Vagina (tissue), 2 donors: ENCODE measurements around the gene TPRG1L. TPM values are rescaled to one million over a fixed set of nuclear protein-coding genes. Genes with fewer than 3 reads are reported as not detected.

Experiments
- DNase-seq, 2 donors: peaks; one replicate each; pipeline ENCODE4 v3.0.0-alpha.2; 2017; ENCODE audit errors: extremely low spot score in 2 of 2
- H3K27ac ChIP-seq: fragments of 200-600 bp; sonication (generic); one replicate; pipeline ENCODE4 v1.5.1; 2019
- H3K27me3 ChIP-seq: fragments of 200-600 bp; sonication (generic); one replicate; pipeline ENCODE4 v1.5.1; 2019
- H3K36me3 ChIP-seq, 2 donors: fragments of 200-600 bp; sonication (generic); one replicate each; pipeline ENCODE4 v1.5.1; 2017 to 2019
- H3K4me1 ChIP-seq: fragments of 200-600 bp; sonication (generic); one replicate; pipeline ENCODE4 v1.5.1; 2019
- H3K4me3 ChIP-seq, 2 donors: fragments of 200-600 bp; sonication (generic); 1 replicate in 1 of 2; 2 replicates in 1 of 2; pipeline ENCODE4 v1.5.1; 2016 to 2019
- H3K9me3 ChIP-seq: fragments of 200-600 bp; sonication (generic); one replicate; pipeline ENCODE4 v1.5.1; 2019
- CTCF ChIP-seq, 3 experiments: fragments of 450-650 bp in 2 of 3; fragments of 200-600 bp in 1 of 3; sonication (generic) in 1 of 3; IDR thresholded peaks; one replicate each; pipeline ENCODE4 v1.5.1; 2017 to 2019; ENCODE audit warnings: antibody characterized with exemption in 3 of 3, mild to moderate bottlenecking in 2 of 3, moderate library complexity in 2 of 3
- POLR2A ChIP-seq, 2 donors: fragments of 450-650 bp; IDR thresholded peaks; one replicate each; pipeline ENCODE4 v1.6.1; 2017; ENCODE audit warnings: antibody characterized with exemption in 2 of 2, mild to moderate bottlenecking in 2 of 2, moderate library complexity in 2 of 2
- POLR2AphosphoS5 ChIP-seq, 2 donors: sonication (generic); formaldehyde crosslinking; IDR thresholded peaks; one replicate each; pipeline ENCODE4 v1.9.0; 2017; ENCODE audit warnings: antibody characterized with exemption in 2 of 2, mild to moderate bottlenecking in 2 of 2, low read depth in 1 of 2; ENCODE audit not compliant: insufficient read depth in 1 of 2
- intact Hi-C: fragments of 100-400 bp; cut with DNase I; formaldehyde crosslinking; loops from one replicate; pipeline ENCODE4 v1.15.1; 2023
- total RNA-seq: library from RNA; depleted of rRNA; stranded (reverse); fragments of >200 nt; gene quantifications from one replicate; pipeline ENCODE4 v1.2.3, GENCODE V29; 2016

TPRG1L gene
- total RNA-seq, 1 donor from 2014 or later: 44.9 TPM

GRCh38 chr1:3594706-3595377, 30.0 kb upstream of the TPRG1L start:
- Histone ChIP-seq H3K27ac (no peak overlapping the region), H3K4me1 (peaks cover 15% of the 10 kb centered on the region), H3K9me3 (no peaks in the 10 kb centered on the region), H3K36me3 (no peaks in the 10 kb centered on the region), H3K4me3 (no peak overlapping the region), H3K27me3 (no peaks in the 10 kb centered on the region)
- no peak for DNase-seq
- TF ChIP-seq POLR2A (IDR thresholded peaks at IDR 0.05) (no peak), CTCF (IDR thresholded peaks at IDR 0.05) (no peak), POLR2AphosphoS5 (IDR thresholded peaks at IDR 0.05; ENCODE audit: insufficient read depth in 1 of 2, low read depth in 1 of 2) (no peak)
- intact Hi-C loops: no loop called here

GRCh38 chr1:3595949-3596348, 28.9 kb upstream of the TPRG1L start:
- TF ChIP-seq POLR2A (IDR thresholded peaks at IDR 0.05) (no peak), CTCF (IDR thresholded peaks at IDR 0.05) (no peak), POLR2AphosphoS5 (IDR thresholded peaks at IDR 0.05; ENCODE audit: insufficient read depth in 1 of 2, low read depth in 1 of 2) (no peak)
- no peak overlapping the region for H3K27ac ChIP-seq
- peaks cover 15% of the 10 kb centered on the region for H3K4me1 ChIP-seq
- H3K27me3 ChIP-seq: no peaks in the 10 kb centered on the region
- H3K9me3 ChIP-seq: no peaks in the 10 kb centered on the region
- intact Hi-C loops: no loop called here
- no peak for DNase-seq
- no peaks in the 10 kb centered on the region for H3K36me3 ChIP-seq
- no peak overlapping the region for H3K4me3 ChIP-seq

- Histone ChIP-seq H3K27me3 (no peaks in the 10 kb centered on the region), H3K4me1 (peaks cover 15% of the 10 kb centered on the region), H3K4me3 (no peak overlapping the region), H3K36me3 (no peaks in the 10 kb centered on the region), H3K27ac (no peak overlapping the region), H3K9me3 (no peaks in the 10 kb centered on the region)
- intact Hi-C loops: no loop called here
- no peak for DNase-seq
- no peak for TF ChIP-seq POLR2AphosphoS5 (IDR thresholded peaks at IDR 0.05; ENCODE audit: insufficient read depth in 1 of 2, low read depth in 1 of 2)
- TF ChIP-seq POLR2A (IDR thresholded peaks at IDR 0.05): no peak
- no peak for TF ChIP-seq CTCF (IDR thresholded peaks at IDR 0.05)
These were observed 27.9 kb upstream of the TPRG1L start for GRCh38 chr1:3596663-3597598.

GRCh38 chr1:3597599-3597964, 27.2 kb upstream of the TPRG1L start:
- Histone ChIP-seq H3K4me3 (no peak overlapping the region), H3K4me1 (peaks cover 15% of the 10 kb centered on the region), H3K9me3 (no peaks in the 10 kb centered on the region), H3K36me3 (no peaks in the 10 kb centered on the region), H3K27me3 (no peaks in the 10 kb centered on the region), H3K27ac (no peak overlapping the region)
- intact Hi-C loops: no loop called here
- no peak for DNase-seq
- TF ChIP-seq POLR2AphosphoS5 (IDR thresholded peaks at IDR 0.05; ENCODE audit: insufficient read depth in 1 of 2, low read depth in 1 of 2) (no peak), POLR2A (IDR thresholded peaks at IDR 0.05) (no peak), CTCF (IDR thresholded peaks at IDR 0.05) (no peak)
